ENCODE measurements around the gene C19orf25.
"Not testable (repeated sequence)": the region's sequence is repeated elsewhere in the genome, so short reads cannot be mapped to it uniquely, and the experiment has no call there.

Gene C19orf25

GRCh38 chr19:1478934-1479707, at the start of gene C19orf25:
Gene C19orf25 (minus strand): TSS chr19:1479215. CDS start chr19:1478903, 312 bp downstream.
- peak; percentile 93 for DNase-seq

- DNase-seq = no peak
These were observed 48.8 kb upstream of the C19orf25 start for GRCh38 chr19:1527650-1528309.

- no peak for DNase-seq
These were observed 48.1 kb upstream of the C19orf25 start for GRCh38 chr19:1526979-1527649.

DNA sequence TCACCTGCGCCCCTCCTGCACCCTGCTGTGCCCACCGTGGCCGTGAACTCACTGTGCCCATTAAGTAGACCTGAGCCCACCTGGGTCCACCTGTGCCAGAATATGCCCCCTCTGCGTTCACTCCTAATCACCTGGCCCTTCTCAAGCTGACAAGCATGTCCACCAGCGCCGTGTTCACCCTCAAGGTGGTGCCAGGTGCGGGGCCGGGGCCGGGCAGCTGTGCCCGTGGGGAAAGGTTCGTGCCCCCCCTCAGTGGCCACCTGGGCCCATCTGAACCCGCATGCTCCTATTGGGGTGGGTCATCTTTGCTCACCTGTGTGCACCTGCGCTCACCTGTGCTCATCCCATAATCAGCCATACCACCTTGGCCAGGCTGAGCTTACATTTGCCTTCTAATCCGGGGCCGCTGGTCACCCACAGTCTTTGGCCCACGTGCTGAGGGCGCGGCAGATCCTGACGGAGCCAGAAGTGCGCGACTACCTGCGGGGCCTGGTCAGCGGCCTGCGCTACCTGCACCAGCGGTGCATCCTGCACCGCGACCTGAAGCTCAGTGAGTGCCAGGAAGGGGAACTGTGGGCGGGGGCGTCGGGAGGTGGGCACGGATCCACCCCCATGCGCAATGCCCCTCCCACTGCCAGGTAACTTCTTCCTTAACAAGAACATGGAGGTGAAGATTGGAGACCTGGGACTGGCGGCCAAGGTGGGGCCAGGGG, 47.2 kb upstream of the C19orf25 start:
- DNase-seq = no peak

- DNase-seq = no peak
These were observed 46.3 kb upstream of the C19orf25 start for GRCh38 chr19:1525343-1525742.

- no peak for DNase-seq
These were observed 45.9 kb upstream of the C19orf25 start for GRCh38 chr19:1524972-1525325.

DNA sequence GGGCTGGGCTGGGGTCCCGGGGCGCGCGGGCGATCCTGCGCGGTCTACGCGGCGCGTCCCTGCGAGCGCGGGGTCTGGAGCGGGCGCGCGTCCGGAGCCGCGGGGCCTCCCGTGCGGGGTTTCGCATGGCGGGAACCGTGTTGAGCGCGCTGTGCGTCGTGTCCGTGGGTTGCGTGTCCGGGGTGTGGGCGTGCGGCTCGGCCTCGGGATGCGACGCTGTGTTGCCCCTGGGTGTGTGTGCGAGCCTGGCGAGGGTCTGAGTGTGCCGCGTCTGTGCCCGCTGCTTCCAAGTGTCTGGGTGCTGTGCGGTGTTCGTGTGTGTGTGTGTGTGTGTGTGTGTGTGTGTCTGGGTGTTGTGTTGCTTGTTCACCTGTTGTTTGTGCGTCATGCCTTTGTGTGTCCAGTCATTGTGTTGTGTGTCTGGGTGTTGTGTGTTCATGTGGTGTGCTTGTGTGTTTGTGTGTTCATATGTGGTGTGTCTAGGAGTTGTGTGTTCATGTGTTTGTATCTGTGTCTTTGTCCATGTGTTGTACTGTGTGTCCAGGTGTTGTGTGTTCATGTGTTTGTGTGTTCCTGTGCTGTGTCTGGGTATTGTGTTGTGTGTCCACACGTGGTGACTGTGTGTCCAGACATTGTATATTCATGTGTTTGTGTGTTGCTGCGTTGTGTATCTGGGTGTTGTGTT, 45.4 kb upstream of the C19orf25 start:
- no peak for DNase-seq

- no peak for DNase-seq
These were observed 44.6 kb upstream of the C19orf25 start, which contains the start of gene PLK5 for GRCh38 chr19:1523412-1524286. Gene PLK5 (plus strand): TSS chr19:1524077. CDS start chr19:1526997, 2,920 bp downstream.

DNA sequence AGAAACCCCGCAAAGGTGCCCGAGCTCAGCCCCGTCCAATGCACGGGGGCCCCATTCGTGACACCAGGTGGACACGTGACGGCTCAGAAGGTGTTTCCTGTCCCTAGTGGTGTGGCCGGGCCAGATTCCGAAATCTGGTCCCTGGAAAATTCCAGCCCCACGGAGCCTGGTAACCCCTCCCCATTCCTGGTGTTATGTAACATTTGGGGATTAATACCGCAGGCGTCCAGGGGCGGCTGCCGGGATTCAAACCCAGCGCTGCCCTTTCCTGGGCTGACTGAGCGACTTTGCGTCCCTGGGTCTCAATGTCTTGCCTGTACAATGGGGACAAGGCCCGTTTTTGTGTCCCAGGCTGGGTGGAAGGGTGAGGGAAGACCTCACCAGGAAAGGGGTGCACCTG, 43.8 kb upstream of the C19orf25 start:
- DNase-seq = no peak

DNA sequence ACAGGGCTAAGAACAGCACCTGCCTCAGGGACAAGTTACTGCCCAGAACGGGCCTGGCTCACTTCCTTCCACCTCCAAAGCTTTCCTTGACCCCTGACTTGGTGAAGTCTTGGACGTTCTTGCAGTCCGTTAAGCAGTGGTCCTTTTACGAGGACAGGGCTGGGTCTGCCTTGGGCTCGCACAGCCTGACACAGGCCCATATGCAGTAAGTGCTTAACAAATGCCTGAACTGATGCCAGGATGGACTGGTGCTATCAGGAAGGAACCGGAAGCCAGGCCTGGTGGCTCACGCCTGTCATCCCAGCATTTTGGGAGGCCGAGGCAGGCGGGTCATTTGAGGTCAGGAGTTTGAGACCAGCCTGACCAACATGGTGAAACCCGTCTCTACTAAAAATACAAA, 43.0 kb upstream of the C19orf25 start:
- DNase-seq = no peak

DNA sequence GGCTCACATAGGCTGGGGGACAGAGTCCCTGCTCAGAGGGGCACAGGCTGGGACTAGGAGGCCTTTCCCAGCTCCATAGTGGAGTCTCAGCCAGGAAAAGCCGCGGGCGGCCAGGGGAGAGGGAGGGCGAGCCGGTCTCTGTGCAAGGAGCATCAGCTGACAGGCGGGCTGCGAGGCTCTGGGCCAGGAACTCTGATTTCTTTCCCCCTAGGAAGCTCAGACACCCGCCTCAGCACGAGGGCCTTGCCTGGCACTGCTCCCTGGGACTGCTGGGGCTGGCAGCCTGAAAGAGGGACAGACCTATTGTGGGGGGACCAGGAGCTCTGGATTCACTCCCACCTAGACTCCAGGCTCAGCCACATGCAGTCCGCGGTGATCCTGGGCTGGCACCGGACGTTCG, 42.6 kb upstream of the C19orf25 start:
- no peak for DNase-seq

DNA sequence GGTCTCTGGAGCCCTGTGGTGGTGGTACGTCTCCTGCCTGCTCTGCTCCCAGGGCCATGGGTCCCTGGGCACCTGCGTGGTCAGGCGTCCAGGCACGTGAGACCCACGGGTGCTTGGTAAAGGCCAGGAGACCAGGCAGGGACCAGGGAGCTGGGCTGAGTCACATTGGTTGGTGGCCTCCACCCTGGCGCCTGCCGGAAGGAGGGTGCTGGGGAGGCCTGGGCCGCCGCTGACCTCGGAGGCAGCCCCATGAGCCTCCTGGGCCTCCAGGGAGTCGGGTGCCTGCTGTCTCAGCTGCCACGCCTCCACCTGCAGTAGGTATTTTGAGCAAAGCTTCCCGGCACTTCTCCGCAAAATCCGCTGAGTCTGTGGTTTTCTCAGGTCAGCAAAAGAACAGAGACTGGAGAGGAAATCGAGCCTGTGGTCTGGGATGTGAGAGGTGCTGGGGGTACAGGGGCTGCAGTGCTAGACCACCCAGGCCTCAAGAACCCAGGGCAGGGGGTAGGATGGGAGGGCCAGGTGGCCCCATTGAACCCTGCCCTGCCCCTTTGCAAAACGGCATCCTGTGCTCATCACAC, 41.3 kb upstream of the C19orf25 start:
- DNase-seq = no peak

DNA sequence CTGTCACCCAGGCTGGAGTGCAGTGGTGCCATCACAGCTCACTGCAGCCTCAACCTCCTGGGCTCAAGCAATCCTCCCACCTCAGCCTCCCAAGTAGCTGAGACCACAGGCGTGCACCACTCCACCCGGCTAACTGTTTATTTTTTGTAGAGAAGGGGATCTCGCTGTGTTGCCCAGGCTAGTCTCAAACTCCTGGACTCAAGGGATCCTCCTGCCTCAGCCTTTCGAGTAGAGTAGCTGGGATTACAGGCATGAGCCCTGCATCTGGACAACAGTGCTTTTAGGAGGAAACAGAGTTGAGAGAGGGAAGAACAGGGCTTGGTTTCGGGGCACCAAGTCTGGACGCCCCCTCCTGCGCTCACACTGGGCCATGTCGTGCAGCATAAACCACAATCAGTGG, 40.8 kb upstream of the C19orf25 start:
- not testable (repeated sequence) for DNase-seq

DNA sequence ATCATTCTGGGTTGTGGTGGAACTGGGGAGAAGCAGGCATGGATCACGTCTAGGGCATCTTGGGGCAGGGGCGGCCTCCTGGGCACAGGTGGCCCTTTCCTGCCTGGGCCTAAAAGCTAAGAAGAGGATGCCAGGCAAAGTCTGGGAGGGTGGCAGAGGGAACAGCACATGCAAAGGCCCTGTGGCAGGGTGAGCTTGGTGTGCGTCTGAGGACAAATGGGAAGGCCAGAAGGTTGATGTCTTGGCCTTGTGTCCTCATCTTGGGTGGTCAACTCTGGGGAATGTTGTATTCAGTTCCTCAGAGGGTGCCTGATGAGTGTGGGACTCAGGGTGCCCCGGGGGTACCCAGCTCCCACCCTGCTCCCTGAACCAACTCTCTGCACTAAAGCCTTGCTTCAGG, 39.5 kb upstream of the C19orf25 start:
- DNase-seq = no peak

GRCh38 chr19:1516395-1516753, 37.4 kb upstream of the C19orf25 start:
- DNase-seq = no peak

GRCh38 chr19:1514986-1515721, 36.1 kb upstream of the C19orf25 start:
- DNase-seq = no peak

GRCh38 chr19:1514295-1514661, 35.3 kb upstream of the C19orf25 start:
- DNase-seq = no peak

DNA sequence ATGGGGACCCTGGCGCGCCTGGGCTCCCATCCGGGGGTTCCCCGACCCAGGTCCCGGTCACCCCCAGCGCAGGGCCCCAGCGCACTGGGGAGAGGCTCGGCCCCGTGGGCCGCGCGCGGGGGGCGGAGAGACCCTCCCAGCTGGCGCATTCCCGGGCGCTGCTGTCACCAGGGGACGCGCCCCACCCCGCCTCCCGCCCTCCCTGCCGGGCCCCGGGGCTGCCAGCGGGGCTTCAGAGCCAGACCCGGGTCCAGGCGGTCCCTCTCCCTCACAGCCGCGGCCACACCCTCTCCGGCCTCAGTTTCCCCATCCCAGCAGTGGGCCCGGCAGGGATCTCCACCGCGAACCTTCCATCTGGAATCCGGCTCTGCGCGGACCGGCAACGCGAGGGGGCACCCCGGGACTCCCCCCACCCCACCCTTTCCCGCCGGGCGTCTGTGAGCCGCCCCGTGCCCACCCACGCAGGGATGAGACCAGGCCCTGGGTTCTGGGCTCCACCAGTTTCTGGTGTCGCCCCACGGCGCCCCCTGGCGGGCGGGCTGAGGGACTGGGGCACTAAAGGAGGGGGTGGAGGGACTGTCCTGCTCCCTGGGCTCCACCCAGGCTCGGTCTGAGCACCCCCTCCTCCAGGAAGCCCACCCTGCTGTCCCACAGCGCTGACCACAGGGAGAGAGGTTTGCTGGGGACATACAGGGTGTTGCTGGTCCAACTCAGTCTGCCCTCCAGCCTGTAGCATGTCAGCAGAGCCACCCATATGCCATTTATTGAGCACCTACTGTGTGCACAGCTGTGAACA, 34.7 kb upstream of the C19orf25 start:
- peak; percentile 53 for DNase-seq

GRCh38 chr19:1512671-1513498, 33.9 kb upstream of the C19orf25 start, which contains the start of gene ADAMTSL5:
Gene ADAMTSL5 (minus strand): TSS chr19:1513019. CDS start chr19:1510943, 2,076 bp downstream.
- peak; percentile 53 for DNase-seq

All from fibroblast of skin of right quadriceps (primary cell).